ENCODE data around the gene EIF4G1.

GRCh38 chr3:184314700-184315542 lies 515 bp downstream of the EIF4G1 start:
- TF ChIP-seq POLR2AphosphoS5 (IDR thresholded peaks at IDR 0.05; ENCODE audit: borderline replicate concordance, low read depth, low read length) (peak; percentile 42), EZH2 (IDR thresholded peaks at IDR 0.05) (no peak), FOXP2 (optimal IDR thresholded peaks at IDR 0.05; ENCODE audit: control extremely low read depth, extremely low read length, insufficient read depth) (no peak)

All from SK-N-MC (cell line).